Suprapubic skin (tissue), 4 donors: Measurements from ENCODE around the gene ADCYAP1R1. TPM values are rescaled to one million over a fixed set of nuclear protein-coding genes. Genes with fewer than 3 reads are reported as not detected.

Experiments
- DNase-seq, 2 donors: peaks; one replicate each; pipeline ENCODE4 v3.0.0-alpha.2; 2019; ENCODE audit warnings: low spot score in 2 of 2
- H3K27ac ChIP-seq: fragments of 200-600 bp; sonication (generic); one replicate; pipeline ENCODE4 v1.5.1; 2019
- H3K27me3 ChIP-seq: fragments of 200-600 bp; sonication (generic); one replicate; pipeline ENCODE4 v1.5.1; 2019
- H3K36me3 ChIP-seq: fragments of 200-600 bp; sonication (generic); one replicate; pipeline ENCODE4 v1.5.1; 2019
- H3K4me1 ChIP-seq: fragments of 200-600 bp; sonication (generic); one replicate; pipeline ENCODE4 v1.5.1; 2019
- H3K4me3 ChIP-seq: fragments of 200-600 bp; sonication (generic); one replicate; pipeline ENCODE4 v1.5.1; 2019; ENCODE audit warnings: mild to moderate bottlenecking
- H3K9me3 ChIP-seq: fragments of 200-600 bp; sonication (generic); one replicate; pipeline ENCODE4 v1.5.1; 2019
- CTCF ChIP-seq, 2 donors: fragments of 200-600 bp in 1 of 2; fragments of 450-650 bp in 1 of 2; sonication (generic) in 1 of 2; IDR thresholded peaks; one replicate each; pipeline ENCODE4 v1.5.1; 2016 to 2019; ENCODE audit warnings: antibody characterized with exemption in 2 of 2, mild to moderate bottlenecking in 1 of 2, moderate library complexity in 1 of 2
- EP300 ChIP-seq: sonication (generic); formaldehyde crosslinking; IDR thresholded peaks from one replicate; pipeline ENCODE4 v1.6.1; 2017; ENCODE audit warnings: antibody characterized with exemption
- POLR2A ChIP-seq, 2 donors: fragments of 450-650 bp; IDR thresholded peaks; one replicate each; pipeline ENCODE4 v1.6.1; 2017; ENCODE audit warnings: antibody characterized with exemption in 2 of 2, mild to moderate bottlenecking in 2 of 2, moderate library complexity in 2 of 2
- POLR2AphosphoS5 ChIP-seq, 3 donors: sonication (generic); formaldehyde crosslinking; IDR thresholded peaks; one replicate each; pipeline ENCODE4 v1.6.1; 2017; ENCODE audit warnings: antibody characterized with exemption in 3 of 3
- WGBS: methylation state at CpG from one replicate; pipeline ENCODE4 v1.1.5; 2018; 5-methylcytosine and 5-hydroxymethylcytosine counted together
- total RNA-seq, 4 donors: library from RNA; depleted of rRNA; stranded (reverse); fragments of >200 nt; gene quantifications; one replicate each; pipeline ENCODE4 v1.1.0, GENCODE V29; 2016

The ADCYAP1R1 gene
- total RNA-seq, 4 donors from 2014 or later: 0.64 to 6.7 (median 1.1) TPM

- WGBS: 94% methylated on average over 3 of the region's 3 CpGs
- H3K4me1 ChIP-seq: no peaks in the 10 kb centered on the region
- peaks cover 21% of the 10 kb centered on the region for H3K27me3 ChIP-seq
- H3K36me3 ChIP-seq: no peaks in the 10 kb centered on the region
- TF ChIP-seq POLR2AphosphoS5 (IDR thresholded peaks at IDR 0.05) (no peak), CTCF (IDR thresholded peaks at IDR 0.05) (no peak), POLR2A (IDR thresholded peaks at IDR 0.05) (no peak)
- no peak overlapping the region for H3K4me3 ChIP-seq
- no peak overlapping the region for H3K27ac ChIP-seq
- peak in 1 of 2 donors; percentile 16 for DNase-seq
- H3K9me3 ChIP-seq: no peaks in the 10 kb centered on the region
These were observed 41.2 kb downstream of the ADCYAP1R1 start for GRCh38 chr7:31093282-31093681.

- TF ChIP-seq CTCF (IDR thresholded peaks at IDR 0.05) (no peak), POLR2AphosphoS5 (IDR thresholded peaks at IDR 0.05) (no peak), POLR2A (IDR thresholded peaks at IDR 0.05) (no peak), EP300 (no peak)
- Histone ChIP-seq H3K27ac (no peak overlapping the region), H3K36me3 (no peaks in the 10 kb centered on the region), H3K4me3 (no peak overlapping the region), H3K9me3 (no peaks in the 10 kb centered on the region), H3K27me3 (peaks cover 21% of the 10 kb centered on the region), H3K4me1 (no peaks in the 10 kb centered on the region)
- WGBS: 84% methylated on average over 4 of the region's 4 CpGs
- DNase-seq: peak; percentile 19 to 47
These were observed 42.2 kb downstream of the ADCYAP1R1 start for GRCh38 chr7:31094271-31094670.

GRCh38 chr7:31095286-31096197, 43.4 kb downstream of the ADCYAP1R1 start:
- 84% methylated on average over 14 of the region's 15 CpGs for WGBS
- H3K4me3 ChIP-seq: no peak overlapping the region
- DNase-seq: peak; percentile 42 to 67
- H3K27ac ChIP-seq: no peak overlapping the region
- H3K27me3 ChIP-seq: peaks cover 21% of the 10 kb centered on the region
- no peaks in the 10 kb centered on the region for H3K4me1 ChIP-seq
- no peaks in the 10 kb centered on the region for H3K9me3 ChIP-seq
- TF ChIP-seq POLR2A (IDR thresholded peaks at IDR 0.05) (no peak), EP300 (no peak), CTCF (IDR thresholded peaks at IDR 0.05) (no peak), POLR2AphosphoS5 (IDR thresholded peaks at IDR 0.05) (no peak)
- H3K36me3 ChIP-seq: no peaks in the 10 kb centered on the region

GRCh38 chr7:31096198-31096876, 44.2 kb downstream of the ADCYAP1R1 start:
- H3K27ac ChIP-seq: no peak overlapping the region
- DNase-seq: peak; percentile 17 to 64
- peaks cover 21% of the 10 kb centered on the region for H3K27me3 ChIP-seq
- 68% methylated on average over 5 of the region's 8 CpGs for WGBS
- no peak overlapping the region for H3K4me3 ChIP-seq
- H3K36me3 ChIP-seq: no peaks in the 10 kb centered on the region
- no peaks in the 10 kb centered on the region for H3K4me1 ChIP-seq
- TF ChIP-seq CTCF (IDR thresholded peaks at IDR 0.05) (no peak), POLR2AphosphoS5 (IDR thresholded peaks at IDR 0.05) (no peak), POLR2A (IDR thresholded peaks at IDR 0.05) (no peak), EP300 (no peak)
- H3K9me3 ChIP-seq: no peaks in the 10 kb centered on the region

GRCh38 chr7:31096877-31097258, 44.8 kb downstream of the ADCYAP1R1 start:
- H3K27me3 ChIP-seq: peaks cover 21% of the 10 kb centered on the region
- no peak for TF ChIP-seq POLR2AphosphoS5 (IDR thresholded peaks at IDR 0.05)
- TF ChIP-seq CTCF (IDR thresholded peaks at IDR 0.05): no peak
- TF ChIP-seq POLR2A (IDR thresholded peaks at IDR 0.05): no peak
- no peak for TF ChIP-seq EP300
- H3K27ac ChIP-seq: no peak overlapping the region
- H3K4me1 ChIP-seq: no peaks in the 10 kb centered on the region
- peak; percentile 29 to 72 for DNase-seq
- WGBS: 68% methylated on average over 6 of the region's 6 CpGs
- H3K36me3 ChIP-seq: no peaks in the 10 kb centered on the region
- no peak overlapping the region for H3K4me3 ChIP-seq
- no peaks in the 10 kb centered on the region for H3K9me3 ChIP-seq
